NCI-H345 treated with DMSO at 0.1 percent for 48 hours (cell line): ENCODE measurements around the gene RMDN3.

Experiments
- DNase-seq: peaks from one replicate; lab custom pipeline; 2025; ENCODE audit not compliant: unreplicated experiment; lab: John Stamatoyannopoulos, UW

RMDN3 gene

GRCh38 chr15:40695469-40695890 lies 59.6 kb downstream of the RMDN3 start:
- no peak for DNase-seq

- peak; percentile 68 for DNase-seq
These were observed 60.2 kb downstream of the RMDN3 start, which contains the start of gene RAD51 for GRCh38 chr15:40694688-40695468. RAD51 (plus strand) TSS chr15:40695174; CDS start chr15:40698759, 3,585 bp downstream.

- no peak for DNase-seq
These were observed 61.0 kb downstream of the RMDN3 start for GRCh38 chr15:40693904-40694687.

GRCh38 chr15:40691737-40692136 lies 63.3 kb downstream of the RMDN3 start:
- no peak for DNase-seq

- no peak for DNase-seq
These were observed 65.9 kb downstream of the RMDN3 start for GRCh38 chr15:40688932-40689799.
